ENCODE measurements around the gene ZNF69. TPM values are rescaled to one million over a fixed set of nuclear protein-coding genes. Genes with fewer than 3 reads are reported as not detected.

ZNF69 gene
- total and polyA plus RNA-seq, 2 of the 13 experiments (the other 11 are each of a cell fraction or from before 2014, with no cell fraction given): 9.6 to 21.0 TPM

DNA sequence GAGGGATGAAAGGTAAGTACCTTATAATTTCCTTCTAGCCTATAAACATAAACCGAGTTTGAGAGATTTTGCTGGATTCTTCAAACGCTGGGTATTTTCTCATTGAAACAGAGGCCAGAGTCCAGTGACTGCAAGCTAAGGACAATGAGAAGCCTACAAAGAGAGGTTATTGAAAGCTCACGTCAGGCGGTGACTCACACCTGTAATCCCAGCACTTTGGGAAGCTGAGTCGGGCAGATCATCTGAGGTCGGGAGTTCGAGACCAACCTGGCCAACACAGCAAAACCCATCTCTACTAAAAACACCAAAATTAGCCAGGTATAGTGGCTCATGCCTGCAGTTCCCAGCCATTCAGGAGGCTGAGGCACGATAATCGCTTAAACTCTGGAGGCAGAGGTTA lies 15.0 kb upstream of the ZNF69 start (continued):
- TF ChIP-seq, protein P1, sequence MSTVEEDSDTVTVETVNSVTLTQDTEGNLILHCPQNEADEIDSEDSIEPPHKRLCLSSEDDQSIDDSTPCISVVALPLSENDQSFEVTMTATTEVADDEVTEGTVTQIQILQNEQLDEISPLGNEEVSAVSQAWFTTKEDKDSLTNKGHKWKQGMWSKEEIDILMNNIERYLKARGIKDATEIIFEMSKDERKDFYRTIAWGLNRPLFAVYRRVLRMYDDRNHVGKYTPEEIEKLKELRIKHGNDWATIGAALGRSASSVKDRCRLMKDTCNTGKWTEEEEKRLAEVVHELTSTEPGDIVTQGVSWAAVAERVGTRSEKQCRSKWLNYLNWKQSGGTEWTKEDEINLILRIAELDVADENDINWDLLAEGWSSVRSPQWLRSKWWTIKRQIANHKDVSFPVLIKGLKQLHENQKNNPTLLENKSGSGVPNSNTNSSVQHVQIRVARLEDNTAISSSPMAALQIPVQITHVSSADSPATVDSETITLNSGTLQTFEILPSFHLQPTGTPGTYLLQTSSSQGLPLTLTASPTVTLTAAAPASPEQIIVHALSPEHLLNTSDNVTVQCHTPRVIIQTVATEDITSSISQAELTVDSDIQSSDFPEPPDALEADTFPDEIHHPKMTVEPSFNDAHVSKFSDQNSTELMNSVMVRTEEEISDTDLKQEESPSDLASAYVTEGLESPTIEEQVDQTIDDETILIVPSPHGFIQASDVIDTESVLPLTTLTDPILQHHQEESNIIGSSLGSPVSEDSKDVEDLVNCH (CRISPR knock-in tag; IDR thresholded peaks at IDR 0.05): no peak
- peak; percentile 48; the same call in 1 of the 2 replicates for TF ChIP-seq ZNF460 (CRISPR knock-in tag; IDR thresholded peaks at IDR 0.05; ENCODE audit: borderline replicate concordance)
- no peak for TF ChIP-seq SATB2 (CRISPR knock-in tag; IDR thresholded peaks at IDR 0.05)
- TF ChIP-seq FUBP1 (CRISPR knock-in tag; IDR thresholded peaks at IDR 0.05; ENCODE audit: borderline replicate concordance): no peak
- TF ChIP-seq ZFP36L1 (CRISPR knock-in tag; IDR thresholded peaks at IDR 0.05): no peak
- no peak for TF ChIP-seq ZNF589 (CRISPR knock-in tag; conservative IDR thresholded peaks at IDR 0.05)
- 0 out of 2 replicates have a peak, but pooled peaks have one; percentile 23 for TF ChIP-seq RARA (CRISPR knock-in tag; IDR thresholded peaks at IDR 0.05)
- no peak for TF ChIP-seq NPAS2 (CRISPR knock-in tag; IDR thresholded peaks at IDR 0.05; ENCODE audit: borderline replicate concordance)
- TF ChIP-seq ZFX (CRISPR knock-in tag; IDR thresholded peaks at IDR 0.05; ENCODE audit: low read depth): no peak
- TF ChIP-seq ZNF724P (CRISPR knock-in tag; IDR thresholded peaks at IDR 0.05; ENCODE audit: borderline replicate concordance): no peak
- TF ChIP-seq CHD4 (IDR thresholded peaks at IDR 0.05; ENCODE audit: borderline replicate concordance, low read length): peak; percentile 48; the same call in 1 of the 2 replicates
- no peak for TF ChIP-seq SMYD3 (CRISPR knock-in tag; IDR thresholded peaks at IDR 0.05)
- TF ChIP-seq PAWR (CRISPR knock-in tag; IDR thresholded peaks at IDR 0.05; ENCODE audit: borderline replicate concordance): no peak
- TF ChIP-seq FOXA3 (CRISPR knock-in tag; IDR thresholded peaks at IDR 0.05): peak; percentile 14; the same call in 1 of the 2 replicates
- peak; percentile 76 for TF ChIP-seq ZMYM3 (CRISPR knock-in tag; IDR thresholded peaks at IDR 0.05)
- no peak for TF ChIP-seq KAT2B (IDR thresholded peaks at IDR 0.05; ENCODE audit: borderline replicate concordance, low read depth, low read length)
- TF ChIP-seq JUND (CRISPR knock-in tag; IDR thresholded peaks at IDR 0.05): peak; percentile 61; the same call in 1 of the 2 replicates
- TF ChIP-seq SRY (CRISPR knock-in tag; IDR thresholded peaks at IDR 0.05): no peak
- no peak for TF ChIP-seq MXI1 (IDR thresholded peaks at IDR 0.05; ENCODE audit: borderline replicate concordance, low read depth, low read length)
- no peak for TF ChIP-seq TEAD2 (CRISPR knock-in tag; IDR thresholded peaks at IDR 0.05)
- no peak for TF ChIP-seq SIN3A (IDR thresholded peaks at IDR 0.05; ENCODE audit: borderline replicate concordance, low read depth, low read length)
- peak; percentile 94 for TF ChIP-seq FOSL2 (CRISPR knock-in tag; IDR thresholded peaks at IDR 0.05)
- no peak for TF ChIP-seq ZNF20 (CRISPR knock-in tag; IDR thresholded peaks at IDR 0.05)
- no peak for TF ChIP-seq ZKSCAN1 (IDR thresholded peaks at IDR 0.05; ENCODE audit: low read length)
- no peak for TF ChIP-seq FOXK2 (IDR thresholded peaks at IDR 0.05)
- no peak for TF ChIP-seq BCL3 (CRISPR knock-in tag; IDR thresholded peaks at IDR 0.05)
- TF ChIP-seq TGIF2 (CRISPR knock-in tag; IDR thresholded peaks at IDR 0.05): no peak
- TF ChIP-seq ZNF652 (CRISPR knock-in tag; IDR thresholded peaks at IDR 0.05; ENCODE audit: borderline replicate concordance, low read depth): no peak
